ENCODE results near the gene AGAP6. TPM values are rescaled to one million over a fixed set of nuclear protein-coding genes. Genes with fewer than 3 reads are reported as not detected.

AGAP6 gene
- total RNA-seq, 1 experiment from 2014 or later, result 3.4 TPM

Small RNAs within 50 kb of the gene (small RNA-seq; reads per million reads assigned to genes)
- gene RNA5SP317, result 0 reads per million in 2 experiments
- gene SNORA74C-2, result 0.06 to 0.14 reads per million in 2 experiments

Other genes with a start within 250 kb of the AGAP6 start
- 15.8 and 16.3 TPM in 2 replicates for gene OGDHL, start 226.1 kb upstream of the AGAP6 start, total RNA-seq (2014; rRNA removed; shearing (Covaris generic))
- 18.4 and 18.8 TPM in 2 replicates for gene PARG, start 46.4 kb upstream of the AGAP6 start, total RNA-seq (2014; rRNA removed; shearing (Covaris generic))
- gene TIMM23B, start 46.4 kb upstream of the AGAP6 start, total RNA-seq (2014; rRNA removed; shearing (Covaris generic)), result 8.6 and 10.6 TPM in 2 replicates
- gene WASHC2A, start 79.5 kb downstream of the AGAP6 start, total RNA-seq (2014; rRNA removed; shearing (Covaris generic)), result 28.2 and 30.5 TPM in 2 replicates